Activated CD8-positive, alpha-beta T cell treated with anti-CD3 and anti-CD28 coated beads for 36 hours (primary cell): Measurements from ENCODE around the gene METTL1. TPM values are rescaled to one million over a fixed set of nuclear protein-coding genes. Genes with fewer than 3 reads are reported as not detected.

Experiments
- ATAC-seq: fragments of 200-7000 bp; cut with Tn5 transposase; one replicate; pipeline ENCODE4 v1.10.0; 2021; ENCODE audit warnings: mild to moderate bottlenecking, moderate library complexity
- CTCF ChIA-PET: fragments of 350-600 bp; sonication (Branson Sonifier 250); formaldehyde crosslinking; loops from one replicate; lab custom pipeline; 2021; ENCODE audit warnings: antibody characterized with exemption; lab: Charles Lee
- POLR2A ChIA-PET: fragments of 350-600 bp; sonication (Branson Sonifier 250); formaldehyde crosslinking; loops from one replicate; lab custom pipeline; 2021; ENCODE audit warnings: antibody characterized with exemption; lab: Charles Lee
- DNase-seq: peaks from one replicate; pipeline ENCODE4 v3.0.0-alpha.2; 2020
- H3K27ac Mint-ChIP-seq: one replicate; pipeline ENCODE4 v1.8.0; 2021; ENCODE audit warnings: mild to moderate bottlenecking, mixed read lengths
- H3K27me3 Mint-ChIP-seq: one replicate; pipeline ENCODE4 v1.8.0; 2021; ENCODE audit warnings: mixed read lengths
- H3K36me3 Mint-ChIP-seq: one replicate; pipeline ENCODE4 v1.8.0; 2021; ENCODE audit warnings: low read depth, mixed read lengths
- H3K4me1 Mint-ChIP-seq: one replicate; pipeline ENCODE4 v1.8.0; 2021; ENCODE audit warnings: low read depth, mixed read lengths
- H3K4me3 Mint-ChIP-seq: one replicate; pipeline ENCODE4 v1.8.0; 2021; ENCODE audit warnings: mild to moderate bottlenecking, moderate library complexity, mixed read lengths
- H3K9me3 Mint-ChIP-seq: one replicate; pipeline ENCODE4 v1.8.0; 2021; ENCODE audit warnings: mixed read lengths
- intact Hi-C: fragments of 100-400 bp; cut with micrococcal nuclease; formaldehyde crosslinking; loops from one replicate; pipeline ENCODE4 v1.10.0; 2022
- total RNA-seq, 2 experiments: library from RNA; stranded (reverse); gene quantifications; one replicate each; pipeline ENCODE4 v1.2.3, GENCODE V29; 2021
- TF ChIP-seq, protein P1 (sequence below): fragments of 200-600 bp; IDR thresholded peaks from one replicate; pipeline ENCODE4 v1.8.0; 2022; ENCODE audit warnings: antibody characterized with exemption, mild to moderate bottlenecking

The METTL1 gene
- total RNA-seq, 2 experiments from 2014 or later, result 29.6 to 34.1 TPM

DNA sequence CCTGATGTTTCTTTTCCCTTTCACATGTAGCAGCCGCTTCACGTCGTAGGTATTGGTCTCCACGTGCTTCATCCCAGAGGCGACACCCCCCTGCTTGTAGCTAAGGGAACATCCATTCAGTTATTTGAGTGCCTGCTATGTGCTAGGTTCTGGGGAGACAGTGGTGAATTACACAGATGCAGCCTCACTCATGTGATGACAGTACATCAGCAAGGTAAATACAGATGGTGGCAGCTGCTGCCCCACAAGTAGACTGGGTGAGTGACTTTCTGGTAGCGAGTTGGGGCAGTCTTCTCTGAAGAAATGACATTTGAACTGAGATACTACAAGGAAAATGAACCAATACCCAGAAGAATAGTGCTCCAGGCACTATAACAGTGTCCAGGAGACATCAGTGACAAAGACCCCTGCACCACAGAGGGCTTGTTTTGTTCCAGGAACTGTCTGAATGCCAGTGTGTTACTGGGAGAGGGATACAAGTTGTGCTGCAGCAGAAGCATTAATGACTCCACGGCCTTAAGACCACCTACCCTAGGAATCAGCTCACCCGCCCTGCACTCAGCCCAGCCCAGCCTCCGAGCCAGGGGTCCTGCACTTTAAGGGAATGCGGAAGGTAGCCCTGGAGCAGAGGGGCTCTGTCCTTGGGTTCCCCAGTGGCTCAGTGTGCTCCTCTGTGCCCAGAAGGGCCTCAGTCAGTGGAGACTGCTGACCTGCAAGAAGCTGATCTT lies 39.3 kb upstream of the METTL1 start:
- Mint-ChIP-seq H3K9me3 (no peaks in the 10 kb centered on the region), H3K36me3 (no peaks in the 10 kb centered on the region), H3K27ac (no peak overlapping the region), H3K4me1 (no peaks in the 10 kb centered on the region), H3K27me3 (no peaks in the 10 kb centered on the region), H3K4me3 (no peak overlapping the region)
- ChIA-PET POLR2A (interaction anchor here (1.3 to 1.5 kb wide), 2 partner anchors 9 kb away, joined by 3 to 4 read pairs; no protein-coding TSS in a partner anchor), CTCF (interaction anchor here (3.7 kb wide), 1 partner anchor 8 kb away, joined by 23 read pairs; no protein-coding TSS in a partner anchor)
- ATAC-seq (no peak), DNase-seq (no peak)
- intact Hi-C loops, result no loop called here
- TF ChIP-seq, protein P1, sequence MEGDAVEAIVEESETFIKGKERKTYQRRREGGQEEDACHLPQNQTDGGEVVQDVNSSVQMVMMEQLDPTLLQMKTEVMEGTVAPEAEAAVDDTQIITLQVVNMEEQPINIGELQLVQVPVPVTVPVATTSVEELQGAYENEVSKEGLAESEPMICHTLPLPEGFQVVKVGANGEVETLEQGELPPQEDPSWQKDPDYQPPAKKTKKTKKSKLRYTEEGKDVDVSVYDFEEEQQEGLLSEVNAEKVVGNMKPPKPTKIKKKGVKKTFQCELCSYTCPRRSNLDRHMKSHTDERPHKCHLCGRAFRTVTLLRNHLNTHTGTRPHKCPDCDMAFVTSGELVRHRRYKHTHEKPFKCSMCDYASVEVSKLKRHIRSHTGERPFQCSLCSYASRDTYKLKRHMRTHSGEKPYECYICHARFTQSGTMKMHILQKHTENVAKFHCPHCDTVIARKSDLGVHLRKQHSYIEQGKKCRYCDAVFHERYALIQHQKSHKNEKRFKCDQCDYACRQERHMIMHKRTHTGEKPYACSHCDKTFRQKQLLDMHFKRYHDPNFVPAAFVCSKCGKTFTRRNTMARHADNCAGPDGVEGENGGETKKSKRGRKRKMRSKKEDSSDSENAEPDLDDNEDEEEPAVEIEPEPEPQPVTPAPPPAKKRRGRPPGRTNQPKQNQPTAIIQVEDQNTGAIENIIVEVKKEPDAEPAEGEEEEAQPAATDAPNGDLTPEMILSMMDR, result no peak

DNA sequence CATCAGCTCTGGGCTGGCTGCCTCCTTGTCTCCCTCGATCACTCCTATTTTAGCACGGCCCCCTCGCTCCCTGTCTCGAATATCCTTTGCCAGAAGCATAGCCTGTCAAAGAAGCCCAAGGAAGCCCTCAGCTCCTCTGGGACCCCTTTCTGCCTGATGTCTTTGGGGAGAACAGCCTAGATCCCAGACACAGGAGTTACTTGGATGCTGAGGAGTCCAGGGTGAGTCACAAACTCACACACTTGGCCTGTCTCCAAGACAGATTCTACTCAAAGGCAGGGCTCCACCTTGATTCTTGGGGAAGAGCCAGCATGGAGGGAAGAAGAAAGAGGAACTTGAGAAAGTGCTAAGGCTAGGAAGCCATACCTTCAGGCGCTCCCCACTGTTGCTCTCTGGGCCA lies 38.5 kb upstream of the METTL1 start:
- intact Hi-C loops, result no loop called here
- TF ChIP-seq, protein P1, result no peak
- H3K36me3 Mint-ChIP-seq, result no peaks in the 10 kb centered on the region
- no peaks in the 10 kb centered on the region for H3K27me3 Mint-ChIP-seq
- no peak overlapping the region for H3K4me3 Mint-ChIP-seq
- H3K9me3 Mint-ChIP-seq, result no peaks in the 10 kb centered on the region
- DNase-seq (no peak), ATAC-seq (no peak)
- H3K4me1 Mint-ChIP-seq, result no peaks in the 10 kb centered on the region
- ChIA-PET CTCF (interaction anchor here (0.9 to 3.7 kb wide), 2 partner anchors 8 to 93 kb away, joined by 3 to 23 read pairs; no protein-coding TSS in a partner anchor), POLR2A (interaction anchor here (1.3 kb wide), 1 partner anchor 8 kb away, joined by 3 read pairs; no protein-coding TSS in a partner anchor)
- no peak overlapping the region for H3K27ac Mint-ChIP-seq

DNA sequence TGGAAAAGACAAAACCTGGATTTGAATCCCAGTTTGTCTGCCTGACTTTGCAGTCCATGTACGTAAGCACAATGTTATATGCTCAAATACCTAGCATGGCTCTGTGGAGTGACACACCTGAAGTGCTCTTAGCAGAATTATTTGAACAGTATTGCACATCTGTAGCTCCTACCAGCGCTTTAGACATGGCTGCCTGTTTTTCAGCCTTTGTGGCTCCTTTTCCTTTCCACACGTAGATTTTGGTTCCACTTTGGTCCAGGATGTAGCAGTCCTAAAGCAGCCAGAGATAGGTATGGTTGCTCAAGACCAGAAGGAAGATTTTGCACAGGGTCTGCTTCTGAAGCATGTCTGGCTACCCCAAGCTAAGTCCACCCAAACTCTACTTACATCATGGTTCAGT lies 37.5 kb upstream of the METTL1 start:
- ChIA-PET CTCF (interaction anchor here (0.9 to 2.2 kb wide), 3 partner anchors 27 to 96 kb away, joined by 3 to 10 read pairs (median 4); no protein-coding TSS in a partner anchor), POLR2A (interaction anchor here (0.7 to 1.0 kb wide), 2 partner anchors 23 to 49 kb away, joined by 3 read pairs; no protein-coding TSS in a partner anchor)
- Mint-ChIP-seq H3K27ac (no peak overlapping the region), H3K4me3 (no peak overlapping the region), H3K9me3 (no peaks in the 10 kb centered on the region), H3K36me3 (no peaks in the 10 kb centered on the region), H3K27me3 (no peaks in the 10 kb centered on the region), H3K4me1 (no peaks in the 10 kb centered on the region)
- DNase-seq (no peak), ATAC-seq (no peak)
- intact Hi-C loops, result no loop called here
- TF ChIP-seq, protein P1, result no peak

DNA sequence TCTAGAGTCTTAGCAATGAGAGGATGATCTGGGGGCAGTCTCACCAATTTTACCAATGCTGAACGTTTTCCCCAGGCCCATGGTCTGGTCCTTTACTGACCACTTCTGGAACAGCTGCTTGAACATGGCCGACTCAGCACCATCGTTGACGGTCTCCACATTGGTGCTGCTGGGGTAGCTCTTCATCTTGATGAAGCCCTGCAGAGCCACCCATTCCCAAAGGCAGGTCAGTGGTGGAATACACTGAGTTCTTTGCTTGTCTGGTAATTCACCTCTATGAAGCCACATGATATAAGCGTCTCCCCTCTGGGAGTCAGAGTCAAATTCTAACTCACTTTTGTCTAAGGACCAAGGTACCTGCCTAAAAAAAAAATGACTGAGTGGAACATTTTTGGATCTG lies 36.4 kb upstream of the METTL1 start:
- CTCF ChIA-PET, result interaction anchor here (2.2 kb wide), 1 partner anchor 97 kb away, joined by 10 read pairs; no protein-coding TSS in a partner anchor
- intact Hi-C loops, result no loop called here

More for the DNA sequence above, 36.4 kb upstream of the METTL1 start:
- no peak overlapping the region for H3K4me3 Mint-ChIP-seq
- ATAC-seq (no peak), DNase-seq (no peak)
- H3K27ac Mint-ChIP-seq, result no peak overlapping the region
- H3K27me3 Mint-ChIP-seq, result no peaks in the 10 kb centered on the region
- no peaks in the 10 kb centered on the region for H3K4me1 Mint-ChIP-seq
- H3K36me3 Mint-ChIP-seq, result peaks cover 4% of the 10 kb centered on the region
- no peaks in the 10 kb centered on the region for H3K9me3 Mint-ChIP-seq
- POLR2A ChIA-PET, result no interaction called here
- TF ChIP-seq, protein P1, result no peak
